HepG2 (cell line): Measurements from ENCODE around the gene ASZ1. TPM values are rescaled to one million over a fixed set of nuclear protein-coding genes. Genes with fewer than 3 reads are reported as not detected.

Source experiments
- ATAC-seq: fragments of 200-7000 bp; cut with Tn5 transposase; 3 replicates; pipeline ENCODE4 v1.9.1; 2020; ENCODE audit warnings: mild to moderate bottlenecking, moderate library complexity
- BruUV-seq: library from RNA; stranded (reverse); fragments of 400-500 nt; replicated peaks from 2 replicates; lab custom pipeline; 2021; lab: Mats Ljungman, UMichigan
- CTCF ChIA-PET: fragments of 300-600 bp; formaldehyde crosslinking; extraction: SDS; loops from one replicate; lab custom pipeline; 2021; ENCODE audit warnings: low total read pairs, inconsistent platforms, low intra/inter-chr PET ratio; lab: Yijun Ruan, JAX
- POLR2A ChIA-PET: fragments of 350-600 bp; sonication (Branson Sonifier 250); formaldehyde crosslinking; loops from one replicate; lab custom pipeline; 2020; ENCODE audit warnings: antibody characterized with exemption, inconsistent platforms; lab: Yijun Ruan, JAX
- DNase-seq: peaks from one replicate; pipeline ENCODE4 v3.0.0-alpha.2; 2015; ENCODE audit warnings: low spot score
- FAIRE-seq: peaks from 3 replicates; lab custom pipeline; 2011; peaks lifted over from hg19 to GRCh38; lab: Jason Lieb, UNC
- H2AFZ ChIP-seq: one replicate; pipeline ENCODE4 v1.6.1; 2011; ENCODE audit warnings: low read length, inconsistent platforms
- H3K27ac ChIP-seq: fragments of 300-600 bp; 3 replicates; pipeline ENCODE4 v1.8.0; 2011; ENCODE audit warnings: mixed run types, mild to moderate bottlenecking, mixed read lengths, low read length, inconsistent platforms; ENCODE audit not compliant: insufficient read depth; ENCODE audit errors: extremely low read length
- H3K27me3 ChIP-seq, 2 experiments: fragments of 200-600 bp in 1 of 2; 2 replicates in 1 of 2; 3 replicates in 1 of 2; pipeline versions ENCODE4 v1.6.0 to v1.8.0; 2011; ENCODE audit warnings: low read length in 2 of 2, mild to moderate bottlenecking in 2 of 2, moderate library complexity in 2 of 2, inconsistent platforms in 1 of 2; ENCODE audit not compliant: insufficient read depth in 2 of 2, control insufficient read depth in 1 of 2
- H3K36me3 ChIP-seq, 2 experiments: fragments of 200-600 bp in 1 of 2; replicated peaks in 1 of 2; 2 replicates in 1 of 2; 3 replicates in 1 of 2; pipeline versions ENCODE4 v1.5.1 to v1.8.0; 2011; ENCODE audit warnings: low read length in 2 of 2, inconsistent platforms in 1 of 2; ENCODE audit not compliant: insufficient read depth in 2 of 2, control insufficient read depth in 1 of 2
- H3K4me1 ChIP-seq: 2 replicates; pipeline ENCODE4 v1.5.1; 2012; ENCODE audit warnings: low read length, inconsistent platforms; ENCODE audit not compliant: insufficient read depth
- H3K4me2 ChIP-seq: 2 replicates; pipeline ENCODE4 v1.6.0; 2011; ENCODE audit warnings: low read depth, low read length, inconsistent platforms
- H3K4me3 ChIP-seq, 3 experiments: fragments of 200-600 bp in 1 of 3; sonication (generic), shearing (Covaris generic) in 1 of 3; replicated peaks in 1 of 3; 2 replicates each; pipeline ENCODE4 v1.5.1; 2011 to 2016; ENCODE audit warnings: low read length in 3 of 3, inconsistent platforms in 2 of 3, low read depth in 2 of 3, mild to moderate bottlenecking in 2 of 3, control low read depth in 1 of 3, mixed read lengths in 1 of 3; ENCODE audit not compliant: insufficient read depth in 1 of 3
- H3K79me2 ChIP-seq: one replicate; pipeline ENCODE4 v1.6.1; 2011; ENCODE audit warnings: low read length, inconsistent platforms; ENCODE audit not compliant: insufficient read depth
- H3K9ac ChIP-seq: 2 replicates; pipeline ENCODE4 v1.6.0; 2011; ENCODE audit warnings: mild to moderate bottlenecking, low read depth, low read length, inconsistent platforms; ENCODE audit not compliant: insufficient read depth
- H3K9me3 ChIP-seq: 2 replicates; pipeline ENCODE4 v1.5.1; 2012; ENCODE audit warnings: mild to moderate bottlenecking, low read length
- H4K20me1 ChIP-seq: 2 replicates; pipeline ENCODE4 v1.6.0; 2011; ENCODE audit warnings: inconsistent platforms, mild to moderate bottlenecking, low read length, moderate library complexity; ENCODE audit not compliant: insufficient read depth
- EEA1 ChIP-seq: sonication (generic); formaldehyde crosslinking; IDR thresholded peaks from 2 replicates; pipeline ENCODE4 v1.5.1; 2020; ENCODE audit warnings: mild to moderate bottlenecking, missing genetic modification reagents, borderline replicate concordance
- FOXC1 ChIP-seq: sonication (generic); formaldehyde crosslinking; IDR thresholded peaks from 2 replicates; pipeline ENCODE4 v1.8.0; 2022; ENCODE audit warnings: mild to moderate bottlenecking, missing genetic modification reagents, borderline replicate concordance
- GLI4 ChIP-seq: sonication (generic); formaldehyde crosslinking; IDR thresholded peaks from 2 replicates; pipeline ENCODE4 v1.5.1; 2020; ENCODE audit warnings: missing genetic modification reagents, mild to moderate bottlenecking, moderate library complexity, borderline replicate concordance
- ISL2 ChIP-seq: sonication (generic); formaldehyde crosslinking; IDR thresholded peaks from 2 replicates; pipeline ENCODE4 v1.5.0; 2020; ENCODE audit warnings: missing genetic modification reagents
- NFIB ChIP-seq: sonication (generic); formaldehyde crosslinking; IDR thresholded peaks from 2 replicates; pipeline ENCODE4 v1.9.0; 2021; ENCODE audit warnings: missing genetic modification reagents, mild to moderate bottlenecking, borderline replicate concordance
- PATZ1 ChIP-seq: sonication (generic); formaldehyde crosslinking; IDR thresholded peaks from 2 replicates; pipeline ENCODE4 v1.4.0; 2020; ENCODE audit warnings: missing genetic modification reagents
- SAFB2 ChIP-seq: sonication (generic); formaldehyde crosslinking; IDR thresholded peaks from 2 replicates; pipeline ENCODE4 v1.5.1; 2020; ENCODE audit warnings: missing genetic modification reagents, low read depth, mild to moderate bottlenecking, borderline replicate concordance
- THAP8 ChIP-seq: sonication (generic); formaldehyde crosslinking; IDR thresholded peaks from 2 replicates; pipeline ENCODE4 v1.5.1; 2020; ENCODE audit warnings: missing genetic modification reagents, mild to moderate bottlenecking, borderline replicate concordance
- ZFP36L1 ChIP-seq: sonication (generic); formaldehyde crosslinking; IDR thresholded peaks from 2 replicates; pipeline ENCODE4 v1.8.0; 2022; ENCODE audit warnings: mild to moderate bottlenecking, missing genetic modification reagents, moderate library complexity
- ZNF30 ChIP-seq: sonication (generic); formaldehyde crosslinking; IDR thresholded peaks from 2 replicates; pipeline ENCODE4 v1.5.0; 2020; ENCODE audit warnings: mild to moderate bottlenecking, missing genetic modification reagents
- ZNF331 ChIP-seq: sonication (generic); formaldehyde crosslinking; IDR thresholded peaks from 2 replicates; pipeline ENCODE4 v1.4.0; 2020; ENCODE audit warnings: missing genetic modification reagents
- ZNF605 ChIP-seq: sonication (generic); formaldehyde crosslinking; IDR thresholded peaks from 2 replicates; pipeline ENCODE4 v1.8.0; 2022; ENCODE audit warnings: mild to moderate bottlenecking, missing genetic modification reagents
- ZNF674 ChIP-seq: sonication (generic); formaldehyde crosslinking; IDR thresholded peaks from 2 replicates; pipeline ENCODE4 v1.5.0; 2020; ENCODE audit warnings: low read depth, mild to moderate bottlenecking, missing genetic modification reagents
- in situ Hi-C: cut with HindIII; loops from 2 replicates; pipeline ENCODE4 v1.10.0; 2017; ENCODE audit warnings: low pct_unique_long_range_greater_than_20kb; ENCODE audit not compliant: extremely low pct_ligation_motif_present
- intact Hi-C: fragments of 100-400 bp; cut with micrococcal nuclease; formaldehyde crosslinking; loops from one replicate; pipeline ENCODE4 v1.10.0; 2022; ENCODE audit not compliant: unreplicated experiment
- polyA plus RNA-seq, 8 experiments: library from polyadenylated mRNA; depleted of rRNA in 3 of 8; stranded (reverse) in 7 of 8; unstranded in 1 of 8; fragments of >200 nt; fragmentation: Illumina TruSeq in 4 of 8; extraction: Trizol in 4 of 8; gene quantifications; 2 replicates each; pipeline versions ENCODE4 v1.2.1 to v1.2.3, GENCODE V29; 2011 to 2016; ENCODE audit warnings: low read depth in 4 of 8, missing spikeins in 1 of 8, mixed read lengths in 1 of 8; ENCODE audit not compliant: insufficient read depth in 1 of 8
- total RNA-seq, 5 experiments: library from RNA; depleted of rRNA; stranded (reverse); fragments of >200 nt; fragmentation: Illumina TruSeq; extraction: Trizol; gene quantifications; 2 replicates each; pipeline ENCODE4 v1.2.3, GENCODE V29; 2016; ENCODE audit warnings: low read depth in 1 of 5
- TF ChIP-seq, protein P1 (sequence below): sonication (generic); formaldehyde crosslinking; IDR thresholded peaks from 2 replicates; pipeline ENCODE4 v1.8.0; 2022; ENCODE audit warnings: mild to moderate bottlenecking, missing genetic modification reagents, moderate library complexity
- TF ChIP-seq, protein P2 (sequence below): IDR thresholded peaks from 2 replicates; pipeline ENCODE4 v1.6.1; 2012; ENCODE audit warnings: inconsistent platforms
- TF ChIP-seq, protein P3 (sequence below): sonication (generic); formaldehyde crosslinking; IDR thresholded peaks from 2 replicates; pipeline ENCODE4 v1.4.0; 2020; ENCODE audit warnings: missing genetic modification reagents

The ASZ1 gene
- total and polyA plus RNA-seq, 2 of the 13 experiments (the other 11 are each of a cell fraction or from before 2014, with no cell fraction given), result not detected

DNA sequence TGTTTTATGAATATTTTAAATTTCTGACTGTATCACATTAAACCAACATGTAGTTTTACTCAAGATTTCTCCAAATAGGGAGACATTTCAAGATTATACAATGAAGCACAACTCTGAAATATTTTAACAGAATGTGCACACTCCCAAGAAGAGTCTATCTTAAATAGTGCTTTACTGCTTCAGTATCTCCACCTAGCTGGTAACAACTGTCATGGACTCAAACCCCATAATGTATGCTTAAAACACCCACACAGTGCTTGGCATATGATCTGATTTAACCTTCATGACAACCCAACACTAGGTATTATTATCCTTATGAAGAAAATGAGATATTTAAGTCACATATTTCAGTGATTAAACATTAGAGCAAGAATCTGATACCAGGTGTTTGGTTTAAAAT is 45.9 kb downstream of the ASZ1 start:
- CTCF ChIA-PET, result no interaction called here
- Histone ChIP-seq H3K27ac (no peak overlapping the region), H3K9me3 (no peaks in the 10 kb centered on the region), H3K4me2 (no peak overlapping the region), H3K79me2 (no peaks in the 10 kb centered on the region), H2AFZ (no peak overlapping the region), H4K20me1 (no peaks in the 10 kb centered on the region), H3K4me1 (no peaks in the 10 kb centered on the region), H3K9ac (no peak overlapping the region), H3K27me3 (no peaks in the 10 kb centered on the region), H3K36me3 (no peaks in the 10 kb centered on the region), H3K4me3 (no peak overlapping the region)
- DNase-seq (no peak), ATAC-seq (no peak), FAIRE-seq (no peak)
- intact Hi-C loops (no loop called here), in situ Hi-C loops (no loop called here)
- POLR2A ChIA-PET, result no interaction called here
- TF ChIP-seq EEA1 (CRISPR knock-in tag) (no peak), THAP8 (CRISPR knock-in tag) (no peak), ZNF674 (CRISPR knock-in tag) (no peak), ZNF605 (no peak), FOXC1 (CRISPR knock-in tag) (no peak), GLI4 (CRISPR knock-in tag) (no peak), NFIB (CRISPR knock-in tag) (no peak), SAFB2 (no peak), ZFP36L1 (CRISPR knock-in tag) (no peak), PATZ1 (CRISPR knock-in tag) (no peak), ISL2 (CRISPR knock-in tag) (no peak), ZNF331 (CRISPR knock-in tag) (no peak), ZNF30 (CRISPR knock-in tag) (no peak)
- TF ChIP-seq, protein P1, sequence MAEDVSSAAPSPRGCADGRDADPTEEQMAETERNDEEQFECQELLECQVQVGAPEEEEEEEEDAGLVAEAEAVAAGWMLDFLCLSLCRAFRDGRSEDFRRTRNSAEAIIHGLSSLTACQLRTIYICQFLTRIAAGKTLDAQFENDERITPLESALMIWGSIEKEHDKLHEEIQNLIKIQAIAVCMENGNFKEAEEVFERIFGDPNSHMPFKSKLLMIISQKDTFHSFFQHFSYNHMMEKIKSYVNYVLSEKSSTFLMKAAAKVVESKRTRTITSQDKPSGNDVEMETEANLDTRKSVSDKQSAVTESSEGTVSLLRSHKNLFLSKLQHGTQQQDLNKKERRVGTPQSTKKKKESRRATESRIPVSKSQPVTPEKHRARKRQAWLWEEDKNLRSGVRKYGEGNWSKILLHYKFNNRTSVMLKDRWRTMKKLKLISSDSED (CRISPR knock-in tag), result no peak
- TF ChIP-seq, protein P2, sequence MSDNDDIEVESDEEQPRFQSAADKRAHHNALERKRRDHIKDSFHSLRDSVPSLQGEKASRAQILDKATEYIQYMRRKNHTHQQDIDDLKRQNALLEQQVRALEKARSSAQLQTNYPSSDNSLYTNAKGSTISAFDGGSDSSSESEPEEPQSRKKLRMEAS, result no peak
- TF ChIP-seq, protein P3, sequence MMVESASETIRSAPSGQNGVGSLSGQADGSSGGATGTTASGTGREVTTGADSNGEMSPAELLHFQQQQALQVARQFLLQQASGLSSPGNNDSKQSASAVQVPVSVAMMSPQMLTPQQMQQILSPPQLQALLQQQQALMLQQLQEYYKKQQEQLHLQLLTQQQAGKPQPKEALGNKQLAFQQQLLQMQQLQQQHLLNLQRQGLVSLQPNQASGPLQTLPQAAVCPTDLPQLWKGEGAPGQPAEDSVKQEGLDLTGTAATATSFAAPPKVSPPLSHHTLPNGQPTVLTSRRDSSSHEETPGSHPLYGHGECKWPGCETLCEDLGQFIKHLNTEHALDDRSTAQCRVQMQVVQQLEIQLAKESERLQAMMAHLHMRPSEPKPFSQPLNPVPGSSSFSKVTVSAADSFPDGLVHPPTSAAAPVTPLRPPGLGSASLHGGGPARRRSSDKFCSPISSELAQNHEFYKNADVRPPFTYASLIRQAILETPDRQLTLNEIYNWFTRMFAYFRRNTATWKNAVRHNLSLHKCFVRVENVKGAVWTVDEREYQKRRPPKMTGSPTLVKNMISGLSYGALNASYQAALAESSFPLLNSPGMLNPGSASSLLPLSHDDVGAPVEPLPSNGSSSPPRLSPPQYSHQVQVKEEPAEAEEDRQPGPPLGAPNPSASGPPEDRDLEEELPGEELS (CRISPR knock-in tag), result no peak
- BruUV-seq, result no TSS peak
